HG02678 (cell line): Measurements from ENCODE around the gene CELA2B.
"Not testable (repeated sequence)": the region's sequence is repeated elsewhere in the genome, so short reads cannot be mapped to it uniquely, and the experiment has no call there.

Experiments used
- ATAC-seq: cut with Tn5 transposase; IDR thresholded peaks from one replicate; pipeline ENCODE4 v1.9.1; 2021; ENCODE audit warnings: mild to moderate bottlenecking, moderate library complexity; ENCODE audit not compliant: unreplicated experiment

The CELA2B gene

DNA sequence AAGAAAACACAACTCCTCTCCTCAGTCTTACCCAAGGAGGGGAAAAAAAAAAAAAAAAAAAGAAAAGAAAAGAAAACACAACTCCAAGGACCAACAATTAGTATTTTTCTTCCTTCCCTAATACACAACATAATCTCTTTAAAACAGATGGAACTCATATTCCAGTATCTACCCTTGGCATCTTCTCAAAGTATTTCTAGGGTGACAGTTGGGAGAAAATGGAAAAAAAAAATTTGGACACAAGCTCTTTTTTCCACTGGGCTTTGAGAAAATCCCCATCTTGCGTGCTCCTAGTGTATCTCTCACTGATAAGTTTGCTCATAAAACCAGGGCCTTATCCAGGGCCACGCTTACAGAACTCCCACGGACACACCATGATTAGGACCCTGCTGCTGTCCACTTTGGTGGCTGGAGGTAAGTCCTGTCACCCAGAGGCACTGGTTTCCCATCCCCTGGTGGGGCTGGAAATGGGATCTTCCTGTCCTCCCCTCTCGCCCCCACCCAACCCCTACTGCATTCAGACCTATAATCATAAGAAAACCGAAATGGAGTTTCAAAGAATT lies at the start of gene CELA2B:
TSS of gene CELA2B (plus strand) at position 353 of the 563 bp plus-strand sequence. CDS start at position 375, 22 bp downstream.
- no peak for ATAC-seq

- no peak for ATAC-seq
These were observed 49.2 kb upstream of the CELA2B start for GRCh38 chr1:15426492-15427279.

DNA sequence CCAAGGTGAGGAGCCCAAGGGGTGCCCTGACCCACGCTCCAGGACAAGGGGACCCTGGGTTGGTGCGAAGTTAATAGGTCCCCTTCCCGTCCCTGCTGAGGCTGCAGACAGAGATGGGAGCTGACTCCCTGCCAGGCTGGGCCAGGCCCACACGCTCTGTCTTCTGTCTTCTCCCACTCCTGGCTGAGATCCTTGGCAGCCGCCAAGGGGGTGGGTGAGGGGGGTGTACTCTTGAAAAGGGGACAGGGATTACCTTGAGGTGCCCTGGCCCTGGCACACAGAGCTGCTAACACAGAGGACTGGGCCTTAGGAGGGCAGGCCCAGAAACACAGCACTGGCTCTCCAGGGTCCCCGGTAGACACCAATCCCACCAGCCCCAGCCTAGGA lies 48.6 kb upstream of the CELA2B start:
- ATAC-seq, result no peak

DNA sequence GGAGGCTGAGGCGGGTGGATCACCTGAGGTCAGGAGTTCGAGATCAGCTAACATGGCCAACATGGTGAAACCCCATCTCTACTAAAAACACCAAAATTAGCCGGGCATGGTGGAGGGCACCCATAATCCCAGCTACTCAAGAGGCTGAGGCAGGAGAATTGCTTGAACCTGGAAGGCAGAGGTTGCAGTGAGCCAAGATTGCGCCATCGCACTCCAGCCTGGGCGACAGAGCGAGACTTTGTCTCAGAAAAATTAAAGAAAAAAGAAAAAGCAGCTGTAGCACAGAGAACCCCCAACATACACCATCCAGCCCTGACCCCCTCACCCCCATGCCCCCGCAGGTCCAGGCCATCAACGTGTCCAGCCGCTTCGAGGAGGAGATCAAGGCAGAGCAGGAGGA lies 47.7 kb upstream of the CELA2B start:
- ATAC-seq, result not testable (repeated sequence)

- ATAC-seq, result no peak
These were observed 47.0 kb upstream of the CELA2B start for GRCh38 chr1:15428815-15429435.

DNA sequence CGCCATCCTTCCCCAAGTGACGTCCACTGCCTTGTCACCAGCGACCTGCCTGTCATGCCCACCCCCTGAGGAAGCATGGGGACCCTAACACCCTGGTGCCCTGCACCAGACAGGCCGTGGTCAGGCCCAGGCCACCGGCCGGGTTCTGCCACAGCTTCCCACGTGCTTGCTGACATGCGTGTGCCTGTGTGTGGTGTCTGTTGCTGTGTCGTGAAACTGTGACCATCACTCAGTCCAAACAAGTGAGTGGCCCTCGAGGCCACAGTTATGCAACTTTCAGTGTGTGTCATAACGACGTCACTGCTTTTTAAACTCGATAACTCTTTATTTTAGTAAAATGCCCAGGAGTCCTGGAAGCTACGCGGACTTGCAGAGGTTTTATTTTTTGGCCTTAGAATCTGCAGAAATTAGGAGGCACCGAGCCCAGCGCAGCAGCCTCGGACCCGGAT lies 46.2 kb upstream of the CELA2B start:
- no peak for ATAC-seq

GRCh38 chr1:15430787-15431570 lies 44.9 kb upstream of the CELA2B start:
- no peak for ATAC-seq

- no peak for ATAC-seq
These were observed 44.3 kb upstream of the CELA2B start for GRCh38 chr1:15431571-15431948.

- ATAC-seq, result no peak
These were observed 43.6 kb upstream of the CELA2B start for GRCh38 chr1:15432324-15432723.

DNA sequence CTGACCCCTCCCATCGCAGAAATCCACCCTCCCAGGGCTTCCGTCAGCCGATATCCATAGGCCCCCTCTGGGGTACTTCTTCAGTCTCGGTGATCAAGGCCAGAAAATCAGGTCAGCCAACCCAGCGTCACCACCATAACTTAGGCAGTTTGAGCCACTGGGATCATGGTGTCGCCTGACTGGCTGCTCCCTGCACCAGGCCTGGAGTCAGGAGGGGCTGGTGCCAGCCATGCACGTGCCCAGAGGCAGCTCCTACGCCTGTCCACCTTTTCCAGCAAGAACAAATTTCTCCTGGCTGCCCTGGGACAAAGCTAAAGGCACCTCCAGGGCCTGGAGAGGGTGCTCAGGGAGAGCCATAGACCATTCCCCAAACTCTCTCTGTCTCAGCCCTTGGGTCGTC lies 42.4 kb upstream of the CELA2B start:
- ATAC-seq, result no peak

DNA sequence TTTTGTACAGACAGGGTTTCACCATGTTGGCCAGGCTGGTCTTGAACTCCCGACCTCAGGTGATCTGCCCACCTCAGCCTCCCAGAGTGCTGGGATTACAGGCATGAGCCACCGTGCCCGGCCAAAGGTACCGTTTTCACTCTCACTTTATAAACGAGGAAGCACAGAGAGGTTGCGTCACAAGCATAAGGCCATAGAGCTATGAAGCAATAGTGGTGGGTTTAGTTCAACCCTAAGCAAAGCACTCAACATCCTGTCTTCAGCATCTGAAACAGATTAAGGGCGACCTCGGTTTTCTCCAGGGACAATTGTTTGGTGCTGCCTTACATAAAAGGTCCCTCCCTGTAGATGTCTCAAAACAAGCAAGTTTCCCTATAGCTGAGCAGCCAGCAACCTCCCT lies 41.2 kb upstream of the CELA2B start:
- ATAC-seq, result not testable (repeated sequence)

GRCh38 chr1:15435239-15436077 lies 40.4 kb upstream of the CELA2B start:
- no peak for ATAC-seq

DNA sequence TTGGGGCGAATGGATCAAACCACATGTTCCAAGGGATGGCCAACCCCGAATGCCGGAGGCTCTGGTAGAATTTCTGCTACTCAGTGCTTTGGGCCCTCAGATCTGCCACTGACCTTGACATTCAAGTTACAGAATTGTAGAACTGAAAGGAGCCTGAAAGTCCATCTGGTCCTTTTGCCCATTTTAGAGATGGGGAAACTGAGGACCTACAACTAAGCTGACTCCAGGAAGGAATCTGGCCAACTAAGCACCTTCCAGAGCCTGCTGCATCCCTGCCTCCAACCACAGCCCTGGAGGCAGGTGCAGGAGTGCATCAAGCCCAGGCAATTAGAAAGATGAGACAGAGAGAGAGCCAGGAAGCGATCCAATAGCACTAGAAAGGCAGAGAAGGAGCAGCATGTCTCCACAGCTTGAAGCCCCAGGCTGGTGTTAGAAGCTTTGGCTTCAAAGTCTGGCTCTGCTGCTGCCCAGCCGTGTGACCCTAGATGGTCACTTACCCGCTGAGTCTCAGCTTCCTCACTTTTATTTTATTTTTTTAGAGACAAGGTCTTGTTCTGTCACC lies 38.9 kb upstream of the CELA2B start:
- ATAC-seq, result no peak

DNA sequence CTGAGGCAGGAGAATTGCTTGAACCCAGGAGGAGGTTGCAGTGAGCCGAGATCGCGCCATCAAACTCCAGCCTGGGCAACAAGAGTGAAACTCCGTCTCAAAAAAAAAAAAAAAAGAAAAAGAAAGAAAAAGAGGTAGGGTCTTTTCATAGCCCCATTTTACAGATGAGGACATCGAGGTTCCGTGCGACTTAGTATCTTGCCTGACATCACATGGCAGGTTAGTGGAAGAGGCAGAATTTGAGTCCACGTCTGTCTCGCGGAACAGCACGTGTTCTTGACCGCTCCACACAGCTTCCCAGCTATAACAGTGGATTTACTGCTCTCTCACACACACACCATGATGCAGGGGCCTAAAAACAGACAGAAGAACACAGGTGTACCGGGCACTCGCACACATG lies 36.6 kb upstream of the CELA2B start:
- no peak for ATAC-seq

DNA sequence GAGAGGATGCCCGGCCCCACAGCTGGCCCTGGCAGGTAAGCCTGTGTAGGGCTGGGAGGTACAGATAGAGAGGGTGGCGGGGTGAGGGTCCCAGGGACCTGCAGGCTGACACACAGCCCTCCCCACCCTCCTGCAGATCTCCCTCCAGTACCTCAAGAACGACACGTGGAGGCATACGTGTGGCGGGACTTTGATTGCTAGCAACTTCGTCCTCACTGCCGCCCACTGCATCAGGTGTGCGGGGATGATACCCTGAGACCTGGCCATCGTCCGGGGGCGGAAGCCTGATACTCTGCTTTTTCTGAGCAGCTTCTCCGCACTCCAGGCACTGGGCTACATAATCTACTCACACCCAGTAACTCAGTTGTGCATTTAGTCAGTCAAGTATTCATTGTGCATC lies 35.5 kb upstream of the CELA2B start:
- ATAC-seq, result no peak

DNA sequence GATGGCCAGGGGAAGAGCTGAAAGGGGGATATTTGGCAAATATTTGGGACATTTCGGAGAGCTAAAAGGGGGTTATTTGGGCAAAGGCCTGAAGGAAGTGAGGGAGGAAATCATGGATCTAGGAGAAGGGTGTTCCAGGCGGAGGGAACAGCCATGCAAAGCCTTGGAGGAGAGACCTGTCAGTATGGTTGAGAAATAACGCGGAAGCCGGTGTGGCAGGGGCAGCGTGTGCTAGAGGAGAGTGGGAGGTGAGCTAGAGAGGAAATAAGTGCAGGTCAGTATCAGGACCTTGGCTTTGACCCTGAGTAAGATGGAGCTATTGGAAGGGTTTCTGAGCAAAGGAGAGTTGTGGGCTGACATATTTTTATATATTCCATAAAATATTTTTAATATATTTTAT lies 34.7 kb upstream of the CELA2B start:
- ATAC-seq, result no peak

DNA sequence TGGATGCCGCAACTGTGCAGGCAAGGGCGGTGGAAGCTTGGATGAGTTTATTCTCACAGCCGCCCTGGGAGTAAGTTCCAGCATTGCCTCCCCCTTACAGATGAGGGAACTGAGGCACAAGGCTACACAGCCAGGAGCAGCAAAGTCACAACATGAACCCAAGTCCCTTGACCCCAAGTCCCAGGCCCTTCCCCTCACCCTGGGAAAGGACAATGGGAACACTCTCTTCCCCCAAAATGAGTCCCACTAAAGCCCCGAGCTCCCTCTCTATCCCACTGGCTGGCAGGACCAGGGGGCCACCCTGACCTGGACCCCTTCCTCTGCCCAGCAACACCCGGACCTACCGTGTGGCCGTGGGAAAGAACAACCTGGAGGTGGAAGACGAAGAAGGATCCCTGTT lies 33.8 kb upstream of the CELA2B start:
- ATAC-seq, result no peak

DNA sequence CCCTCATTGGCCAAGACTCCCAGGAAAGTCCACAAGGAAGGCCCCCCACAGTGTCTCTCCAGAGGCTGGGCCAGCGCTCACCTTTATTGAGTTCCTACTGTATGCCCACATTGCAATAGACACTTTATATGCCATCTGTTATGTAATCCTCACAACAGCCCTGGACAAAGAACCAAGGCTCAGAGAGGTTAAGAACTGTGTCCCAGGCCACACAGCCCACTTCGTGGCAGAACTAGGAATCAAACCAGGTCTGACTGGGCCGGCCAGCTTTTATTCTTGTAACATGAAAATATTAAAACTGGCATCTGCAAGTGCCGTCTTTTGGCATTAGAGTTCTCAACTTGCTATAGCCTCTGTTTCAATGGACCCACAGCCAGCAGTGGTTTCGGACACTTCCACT lies 33.1 kb upstream of the CELA2B start:
- ATAC-seq, result no peak

GRCh38 chr1:15443281-15443680 lies 32.6 kb upstream of the CELA2B start:
- ATAC-seq, result no peak
